Measurements from ENCODE around the gene CALML6. TPM values are rescaled to one million over a fixed set of nuclear protein-coding genes. Genes with fewer than 3 reads are reported as not detected.

CALML6 gene
- total RNA-seq, 1 donor from 2014 or later, result 0.49 TPM

DNA sequence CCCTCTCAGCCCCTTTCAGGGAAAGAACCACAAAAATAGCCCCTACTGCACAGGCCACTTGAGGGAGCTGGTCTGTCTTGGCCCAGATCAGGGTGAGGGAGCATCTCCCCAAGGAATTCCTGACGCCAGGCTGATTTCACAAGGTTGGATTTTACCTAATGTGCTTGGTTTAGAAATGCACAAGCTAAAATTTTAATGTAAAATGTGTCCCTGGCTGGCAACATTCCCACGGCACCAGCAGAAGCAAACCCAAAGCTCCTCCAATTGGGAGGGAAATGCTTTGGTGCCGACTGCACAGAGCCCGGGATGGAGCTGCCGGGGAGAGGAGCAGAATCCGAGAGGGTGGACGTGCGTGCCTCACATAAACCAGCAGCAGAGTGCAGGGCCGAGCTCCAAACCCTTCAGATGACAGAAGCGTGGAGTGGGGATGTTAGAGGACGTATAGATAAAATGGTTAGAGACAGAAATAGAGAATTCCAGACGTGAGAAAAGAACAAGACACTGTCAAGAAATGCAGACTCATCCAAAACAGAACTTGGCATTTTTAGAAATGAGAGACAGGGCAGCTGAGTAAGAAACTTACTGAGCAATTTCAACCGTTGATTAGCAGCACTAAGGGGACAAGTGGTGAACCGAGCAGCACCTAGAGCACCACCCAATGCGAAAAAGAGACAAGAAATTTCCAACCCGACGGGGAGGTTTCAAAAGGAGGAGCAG is 45.6 kb downstream of the CALML6 start:
- Histone ChIP-seq H3K4me1 (peaks cover 9% of the 10 kb centered on the region), H3K9me3 (no peaks in the 10 kb centered on the region), H3K27ac (no peak overlapping the region), H3K4me3 (no peak overlapping the region), H3K36me3 (no peaks in the 10 kb centered on the region), H3K27me3 (no peaks in the 10 kb centered on the region)
- TF ChIP-seq POLR2AphosphoS5 (IDR thresholded peaks at IDR 0.05; ENCODE audit: insufficient read depth in 1 of 2, low read depth in 1 of 2) (no peak), POLR2A (IDR thresholded peaks at IDR 0.05) (no peak)
- TF ChIP-seq, protein P1, sequence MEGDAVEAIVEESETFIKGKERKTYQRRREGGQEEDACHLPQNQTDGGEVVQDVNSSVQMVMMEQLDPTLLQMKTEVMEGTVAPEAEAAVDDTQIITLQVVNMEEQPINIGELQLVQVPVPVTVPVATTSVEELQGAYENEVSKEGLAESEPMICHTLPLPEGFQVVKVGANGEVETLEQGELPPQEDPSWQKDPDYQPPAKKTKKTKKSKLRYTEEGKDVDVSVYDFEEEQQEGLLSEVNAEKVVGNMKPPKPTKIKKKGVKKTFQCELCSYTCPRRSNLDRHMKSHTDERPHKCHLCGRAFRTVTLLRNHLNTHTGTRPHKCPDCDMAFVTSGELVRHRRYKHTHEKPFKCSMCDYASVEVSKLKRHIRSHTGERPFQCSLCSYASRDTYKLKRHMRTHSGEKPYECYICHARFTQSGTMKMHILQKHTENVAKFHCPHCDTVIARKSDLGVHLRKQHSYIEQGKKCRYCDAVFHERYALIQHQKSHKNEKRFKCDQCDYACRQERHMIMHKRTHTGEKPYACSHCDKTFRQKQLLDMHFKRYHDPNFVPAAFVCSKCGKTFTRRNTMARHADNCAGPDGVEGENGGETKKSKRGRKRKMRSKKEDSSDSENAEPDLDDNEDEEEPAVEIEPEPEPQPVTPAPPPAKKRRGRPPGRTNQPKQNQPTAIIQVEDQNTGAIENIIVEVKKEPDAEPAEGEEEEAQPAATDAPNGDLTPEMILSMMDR (IDR thresholded peaks at IDR 0.05), result no peak
- intact Hi-C loops (cut with DNase I), result loop anchor here (5.0 kb wide), 1 partner anchor 87 kb away; no protein-coding TSS in a partner anchor
- no peak for DNase-seq (ENCODE audit: extremely low spot score in 2 of 2)

DNA sequence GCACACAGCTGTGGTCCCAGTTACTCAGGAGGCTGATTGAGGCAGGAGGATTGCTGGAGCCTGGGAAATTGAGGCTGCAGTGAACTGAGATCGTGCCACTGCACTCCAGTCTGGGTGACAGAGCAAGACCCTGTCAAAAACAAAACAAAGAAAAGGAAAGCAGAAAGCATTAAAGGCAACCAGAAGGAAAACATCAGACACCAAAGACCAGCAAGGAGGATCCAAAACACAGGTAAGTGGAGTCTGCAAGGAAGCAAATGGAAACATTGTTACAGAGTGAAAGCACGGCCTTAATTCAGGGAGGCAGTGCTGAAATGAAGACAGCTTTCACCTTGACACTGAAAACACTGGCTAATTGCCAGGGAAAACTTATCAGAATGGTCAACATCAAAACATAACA is 47.7 kb downstream of the CALML6 start:
- no peaks in the 10 kb centered on the region for H3K9me3 ChIP-seq
- no peaks in the 10 kb centered on the region for H3K27me3 ChIP-seq
- TF ChIP-seq POLR2AphosphoS5 (IDR thresholded peaks at IDR 0.05; ENCODE audit: insufficient read depth in 1 of 2, low read depth in 1 of 2) (no peak), POLR2A (IDR thresholded peaks at IDR 0.05) (no peak)
- TF ChIP-seq, protein P1 (IDR thresholded peaks at IDR 0.05), result no peak
- intact Hi-C loops (cut with DNase I), result loop anchor here (5.0 kb wide), 1 partner anchor 85 kb away; no protein-coding TSS in a partner anchor
- H3K4me1 ChIP-seq, result peaks cover 9% of the 10 kb centered on the region
- no peaks in the 10 kb centered on the region for H3K36me3 ChIP-seq
- DNase-seq (ENCODE audit: extremely low spot score in 2 of 2), result no peak
- no peak overlapping the region for H3K27ac ChIP-seq
- H3K4me3 ChIP-seq, result no peak overlapping the region

DNA sequence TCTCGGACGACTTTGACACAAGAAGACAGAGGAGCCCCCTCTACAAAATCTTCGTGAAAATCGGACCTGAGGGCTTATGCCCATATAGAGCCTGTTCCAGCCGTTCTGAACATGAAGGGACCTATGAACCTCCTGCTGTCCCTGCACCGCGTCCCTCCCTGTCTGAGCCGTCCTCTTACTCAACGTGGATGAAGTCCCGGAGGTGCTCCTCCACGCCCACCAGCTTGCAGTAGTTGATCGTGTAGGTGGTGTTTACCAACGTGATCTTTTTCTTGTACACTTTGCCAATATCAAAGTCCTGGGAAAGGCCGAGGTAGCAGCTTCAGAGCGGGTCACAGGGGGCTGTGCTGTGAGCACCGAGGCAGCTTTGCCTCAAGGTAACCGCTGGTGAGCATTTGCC is 48.5 kb downstream of the CALML6 start:
- no peak overlapping the region for H3K4me3 ChIP-seq
- no peaks in the 10 kb centered on the region for H3K27me3 ChIP-seq
- H3K4me1 ChIP-seq, result peaks cover 9% of the 10 kb centered on the region
- no peaks in the 10 kb centered on the region for H3K36me3 ChIP-seq
- intact Hi-C loops (cut with DNase I), result loop anchor here (5.0 kb wide), 1 partner anchor 84 kb away; no protein-coding TSS in a partner anchor
- DNase-seq (ENCODE audit: extremely low spot score in 2 of 2), result no peak
- TF ChIP-seq POLR2AphosphoS5 (IDR thresholded peaks at IDR 0.05; ENCODE audit: insufficient read depth in 1 of 2, low read depth in 1 of 2) (no peak), POLR2A (IDR thresholded peaks at IDR 0.05) (no peak)
- TF ChIP-seq, protein P1 (IDR thresholded peaks at IDR 0.05), result no peak
- H3K9me3 ChIP-seq, result no peaks in the 10 kb centered on the region
- H3K27ac ChIP-seq, result no peak overlapping the region

- H3K36me3 ChIP-seq, result no peaks in the 10 kb centered on the region
- intact Hi-C loops (cut with DNase I), result loop anchor here (5.0 kb wide), 1 partner anchor 82 kb away; no protein-coding TSS in a partner anchor
- H3K4me3 ChIP-seq, result no peak overlapping the region
- H3K27me3 ChIP-seq, result no peaks in the 10 kb centered on the region
- DNase-seq (ENCODE audit: extremely low spot score in 2 of 2), result no peak
- no peak for TF ChIP-seq POLR2A (IDR thresholded peaks at IDR 0.05)
- no peak overlapping the region for H3K27ac ChIP-seq
- H3K4me1 ChIP-seq, result peaks cover 5% of the 10 kb centered on the region
- H3K9me3 ChIP-seq, result no peaks in the 10 kb centered on the region
Measured at GRCh38 chr1:1964811-1965210, 49.8 kb downstream of the CALML6 start.

DNA sequence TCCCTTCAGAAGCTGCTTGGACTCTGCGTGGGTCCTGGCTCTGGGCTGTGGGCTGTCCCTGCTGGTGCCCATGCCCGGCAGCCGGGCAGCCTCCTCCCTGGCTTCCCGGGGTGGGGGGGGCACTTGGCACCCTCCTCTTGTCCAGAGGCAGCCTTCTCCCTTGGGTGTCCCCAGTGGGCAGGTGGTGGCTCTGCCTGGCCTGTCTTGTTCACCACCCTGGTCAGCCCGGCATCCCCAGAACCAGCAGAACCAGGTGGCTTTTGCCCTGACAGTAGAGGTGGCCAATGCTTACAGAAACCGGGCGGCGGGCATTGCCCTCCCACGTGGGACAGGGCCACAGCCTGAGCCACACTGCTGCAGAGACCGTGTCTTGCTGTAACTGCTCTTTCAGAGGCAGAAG is 50.5 kb downstream of the CALML6 start:
- TF ChIP-seq, protein P1 (IDR thresholded peaks at IDR 0.05), result no peak
- TF ChIP-seq POLR2A (IDR thresholded peaks at IDR 0.05) (no peak), POLR2AphosphoS5 (IDR thresholded peaks at IDR 0.05; ENCODE audit: insufficient read depth in 1 of 2, low read depth in 1 of 2) (no peak)
- intact Hi-C loops (cut with DNase I), result no loop called here
- no peaks in the 10 kb centered on the region for H3K27me3 ChIP-seq

More for the DNA sequence above, 50.5 kb downstream of the CALML6 start:
- DNase-seq (ENCODE audit: extremely low spot score in 2 of 2), result no peak
- Histone ChIP-seq H3K36me3 (no peaks in the 10 kb centered on the region), H3K9me3 (no peaks in the 10 kb centered on the region), H3K4me1 (no peaks in the 10 kb centered on the region), H3K27ac (no peak overlapping the region), H3K4me3 (no peak overlapping the region)

All from vagina (tissue), 2 donors.